HepG2 (cell line): ENCODE results near the gene SASH3. TPM values are rescaled to one million over a fixed set of nuclear protein-coding genes. Genes with fewer than 3 reads are reported as not detected.

Experiments
- ATAC-seq: fragments of 200-7000 bp; cut with Tn5 transposase; 3 replicates; pipeline ENCODE4 v1.9.1; 2020; ENCODE audit warnings: mild to moderate bottlenecking, moderate library complexity
- BruUV-seq: library from RNA; stranded (reverse); fragments of 400-500 nt; replicated peaks from 2 replicates; lab custom pipeline; 2021; lab: Mats Ljungman, UMichigan
- CTCF ChIA-PET: fragments of 300-600 bp; formaldehyde crosslinking; extraction: SDS; loops from one replicate; lab custom pipeline; 2021; ENCODE audit warnings: low total read pairs, inconsistent platforms, low intra/inter-chr PET ratio; lab: Yijun Ruan, JAX
- POLR2A ChIA-PET: fragments of 350-600 bp; sonication (Branson Sonifier 250); formaldehyde crosslinking; loops from one replicate; lab custom pipeline; 2020; ENCODE audit warnings: antibody characterized with exemption, inconsistent platforms; lab: Yijun Ruan, JAX
- DNase-seq: peaks from one replicate; pipeline ENCODE4 v3.0.0-alpha.2; 2015; ENCODE audit warnings: low spot score
- FAIRE-seq: peaks from 3 replicates; lab custom pipeline; 2011; peaks lifted over from hg19 to GRCh38; lab: Jason Lieb, UNC
- H2AFZ ChIP-seq: one replicate; pipeline ENCODE4 v1.6.1; 2011; ENCODE audit warnings: low read length, inconsistent platforms
- H3K27ac ChIP-seq: fragments of 300-600 bp; 3 replicates; pipeline ENCODE4 v1.8.0; 2011; ENCODE audit warnings: mixed run types, mild to moderate bottlenecking, mixed read lengths, low read length, inconsistent platforms; ENCODE audit not compliant: insufficient read depth; ENCODE audit errors: extremely low read length
- H3K27me3 ChIP-seq, 2 experiments: fragments of 200-600 bp in 1 of 2; 2 replicates in 1 of 2; 3 replicates in 1 of 2; pipeline versions ENCODE4 v1.6.0 to v1.8.0; 2011; ENCODE audit warnings: low read length in 2 of 2, mild to moderate bottlenecking in 2 of 2, moderate library complexity in 2 of 2, inconsistent platforms in 1 of 2; ENCODE audit not compliant: insufficient read depth in 2 of 2, control insufficient read depth in 1 of 2
- H3K36me3 ChIP-seq, 2 experiments: fragments of 200-600 bp in 1 of 2; replicated peaks in 1 of 2; 2 replicates in 1 of 2; 3 replicates in 1 of 2; pipeline versions ENCODE4 v1.5.1 to v1.8.0; 2011; ENCODE audit warnings: low read length in 2 of 2, inconsistent platforms in 1 of 2; ENCODE audit not compliant: insufficient read depth in 2 of 2, control insufficient read depth in 1 of 2
- H3K4me1 ChIP-seq: 2 replicates; pipeline ENCODE4 v1.5.1; 2012; ENCODE audit warnings: low read length, inconsistent platforms; ENCODE audit not compliant: insufficient read depth
- H3K4me2 ChIP-seq: 2 replicates; pipeline ENCODE4 v1.6.0; 2011; ENCODE audit warnings: low read depth, low read length, inconsistent platforms
- H3K4me3 ChIP-seq, 3 experiments: fragments of 200-600 bp in 1 of 3; sonication (generic), shearing (Covaris generic) in 1 of 3; replicated peaks in 1 of 3; 2 replicates each; pipeline ENCODE4 v1.5.1; 2011 to 2016; ENCODE audit warnings: low read length in 3 of 3, inconsistent platforms in 2 of 3, low read depth in 2 of 3, mild to moderate bottlenecking in 2 of 3, control low read depth in 1 of 3, mixed read lengths in 1 of 3; ENCODE audit not compliant: insufficient read depth in 1 of 3
- H3K79me2 ChIP-seq: one replicate; pipeline ENCODE4 v1.6.1; 2011; ENCODE audit warnings: low read length, inconsistent platforms; ENCODE audit not compliant: insufficient read depth
- H3K9ac ChIP-seq: 2 replicates; pipeline ENCODE4 v1.6.0; 2011; ENCODE audit warnings: mild to moderate bottlenecking, low read depth, low read length, inconsistent platforms; ENCODE audit not compliant: insufficient read depth
- H3K9me3 ChIP-seq: 2 replicates; pipeline ENCODE4 v1.5.1; 2012; ENCODE audit warnings: mild to moderate bottlenecking, low read length
- H4K20me1 ChIP-seq: 2 replicates; pipeline ENCODE4 v1.6.0; 2011; ENCODE audit warnings: inconsistent platforms, mild to moderate bottlenecking, low read length, moderate library complexity; ENCODE audit not compliant: insufficient read depth
- HMG20B ChIP-seq: conservative IDR thresholded peaks from 2 replicates; pipeline ENCODE4 v1.6.1; 2016; ENCODE audit warnings: missing genetic modification reagents, missing compliant biosample characterization
- HNF1A ChIP-seq, 2 experiments: sonication (generic) in 1 of 2; formaldehyde crosslinking in 1 of 2; IDR thresholded peaks; 2 replicates each; pipeline versions ENCODE4 v1.4.0 to v1.6.1; 2016 to 2020; ENCODE audit warnings: borderline replicate concordance in 1 of 2, low read depth in 1 of 2, mild to moderate bottlenecking in 1 of 2, missing genetic modification reagents in 1 of 2
- KLF16 ChIP-seq, 2 experiments: sonication (generic) in 1 of 2; formaldehyde crosslinking in 1 of 2; IDR thresholded peaks; 2 replicates each; pipeline versions ENCODE4 v1.6.1 to v1.8.0; 2016 to 2023; ENCODE audit warnings: missing genetic modification reagents in 2 of 2, missing compliant biosample characterization in 1 of 2
- MAF1 ChIP-seq: sonication (generic); formaldehyde crosslinking; IDR thresholded peaks from 2 replicates; pipeline ENCODE4 v1.5.0; 2020; ENCODE audit warnings: missing genetic modification reagents, borderline replicate concordance
- MAFK ChIP-seq, 2 experiments: IDR thresholded peaks in 1 of 2; conservative IDR thresholded peaks in 1 of 2; 2 replicates each; pipeline ENCODE4 v1.6.1; 2011; ENCODE audit warnings: improper control_type of control experiment in 2 of 2, low read length in 2 of 2
- MED1 ChIP-seq: sonication (generic); formaldehyde crosslinking; IDR thresholded peaks from 2 replicates; pipeline ENCODE4 v1.4.0; 2020; ENCODE audit warnings: missing genetic modification reagents
- PREB ChIP-seq: sonication (generic); formaldehyde crosslinking; IDR thresholded peaks from 2 replicates; pipeline ENCODE4 v1.4.0; 2020; ENCODE audit warnings: missing genetic modification reagents
- RELA ChIP-seq: sonication (generic); formaldehyde crosslinking; IDR thresholded peaks from 2 replicates; pipeline ENCODE4 v1.4.0; 2020; ENCODE audit warnings: missing genetic modification reagents
- RNF219 ChIP-seq: sonication (generic); formaldehyde crosslinking; IDR thresholded peaks from 2 replicates; pipeline ENCODE4 v1.5.0; 2020; ENCODE audit warnings: mild to moderate bottlenecking, missing genetic modification reagents
- SMC3 ChIP-seq: IDR thresholded peaks from 2 replicates; pipeline ENCODE4 v1.6.1; 2011; ENCODE audit warnings: low read length, improper control_type of control experiment
- SNAPC5 ChIP-seq: sonication (generic); formaldehyde crosslinking; IDR thresholded peaks from 2 replicates; pipeline ENCODE4 v1.8.1; 2023; ENCODE audit warnings: mild to moderate bottlenecking, missing genetic modification reagents, borderline replicate concordance
- SP1 ChIP-seq, 2 experiments: fragments of 450-650 bp in 1 of 2; sonication (generic) in 1 of 2; formaldehyde crosslinking in 1 of 2; IDR thresholded peaks; 2 replicates each; pipeline versions ENCODE4 v1.4.0 to v1.6.1; 2016 to 2020; ENCODE audit warnings: missing genetic modification reagents in 1 of 2
- SRF ChIP-seq: IDR thresholded peaks from 2 replicates; pipeline ENCODE4 v1.6.1; 2011; ENCODE audit warnings: mild to moderate bottlenecking, low read depth, low read length, moderate library complexity
- ZEB1 ChIP-seq: IDR thresholded peaks from 2 replicates; pipeline ENCODE4 v1.6.1; 2012; ENCODE audit warnings: mild to moderate bottlenecking, low read depth, inconsistent platforms; ENCODE audit not compliant: insufficient replicate concordance
- ZNF569 ChIP-seq: sonication (generic); formaldehyde crosslinking; IDR thresholded peaks from 2 replicates; pipeline ENCODE4 v1.5.0; 2020; ENCODE audit warnings: mild to moderate bottlenecking, missing genetic modification reagents, moderate library complexity, borderline replicate concordance
- ZNF775 ChIP-seq: sonication (generic); formaldehyde crosslinking; IDR thresholded peaks from 2 replicates; pipeline ENCODE4 v1.4.0; 2020; ENCODE audit warnings: missing genetic modification reagents, mild to moderate bottlenecking, moderate library complexity, borderline replicate concordance
- ZNF782 ChIP-seq: sonication (generic); formaldehyde crosslinking; IDR thresholded peaks from 2 replicates; pipeline ENCODE4 v1.4.0; 2020; ENCODE audit warnings: missing genetic modification reagents, mild to moderate bottlenecking, borderline replicate concordance
- WGBS: methylation state at CpG from one replicate; pipeline ENCODE4 v1.1.6; 2017; ENCODE audit warnings: low lambda C conversion rate; 5-methylcytosine and 5-hydroxymethylcytosine counted together
- in situ Hi-C: cut with HindIII; loops from 2 replicates; pipeline ENCODE4 v1.10.0; 2017; ENCODE audit warnings: low pct_unique_long_range_greater_than_20kb; ENCODE audit not compliant: extremely low pct_ligation_motif_present
- intact Hi-C: fragments of 100-400 bp; cut with micrococcal nuclease; formaldehyde crosslinking; loops from one replicate; pipeline ENCODE4 v1.10.0; 2022; ENCODE audit not compliant: unreplicated experiment
- polyA plus RNA-seq, 8 experiments: library from polyadenylated mRNA; depleted of rRNA in 3 of 8; stranded (reverse) in 7 of 8; unstranded in 1 of 8; fragments of >200 nt; fragmentation: Illumina TruSeq in 4 of 8; extraction: Trizol in 4 of 8; gene quantifications; 2 replicates each; pipeline versions ENCODE4 v1.2.1 to v1.2.3, GENCODE V29; 2011 to 2016; ENCODE audit warnings: low read depth in 4 of 8, missing spikeins in 1 of 8, mixed read lengths in 1 of 8; ENCODE audit not compliant: insufficient read depth in 1 of 8
- total RNA-seq, 5 experiments: library from RNA; depleted of rRNA; stranded (reverse); fragments of >200 nt; fragmentation: Illumina TruSeq; extraction: Trizol; gene quantifications; 2 replicates each; pipeline ENCODE4 v1.2.3, GENCODE V29; 2016; ENCODE audit warnings: low read depth in 1 of 5

The SASH3 gene
- total and polyA plus RNA-seq, 2 of the 13 experiments (the other 11 are each of a cell fraction or from before 2014, with no cell fraction given), result 0.08 TPM; not detected in 1

- Histone ChIP-seq H3K4me2 (peak overlapping the region; percentile 7; the same call in 1 of the 2 replicates), H3K4me1 (no peaks in the 10 kb centered on the region), H3K27ac (no peak overlapping the region), H2AFZ (no peak overlapping the region), H4K20me1 (no peaks in the 10 kb centered on the region), H3K9ac (no peak overlapping the region), H3K27me3 (no peaks in the 10 kb centered on the region), H3K9me3 (no peaks in the 10 kb centered on the region), H3K36me3 (no peaks in the 10 kb centered on the region), H3K79me2 (no peaks in the 10 kb centered on the region), H3K4me3 (no peak overlapping the region)
- WGBS, result 53% methylated on average over 5 of the region's 14 CpGs
- peak; percentile 80 for ATAC-seq
- no peak for DNase-seq
- intact Hi-C loops (no loop called here), in situ Hi-C loops (no loop called here)
- ChIA-PET POLR2A (interaction anchor here (0.6 kb wide), 1 partner anchor 14 kb away, joined by 3 read pairs; no protein-coding TSS in a partner anchor), CTCF (no interaction called here)
- BruUV-seq, result no TSS peak
- peak; percentile 52 for FAIRE-seq
- TF ChIP-seq RNF219 (CRISPR knock-in tag) (no peak), ZEB1 (no peak), HNF1A (IDR thresholded peaks at IDR 0.05; ENCODE audit: low read depth) (no peak), HNF1A (CRISPR knock-in tag; IDR thresholded peaks at IDR 0.05; ENCODE audit: borderline replicate concordance) (no peak), PREB (CRISPR knock-in tag) (no peak), SMC3 (peak; percentile 51), ZNF775 (CRISPR knock-in tag) (no peak), SP1 (IDR thresholded peaks at IDR 0.05) (no peak), SP1 (CRISPR knock-in tag; IDR thresholded peaks at IDR 0.05) (no peak), ZNF569 (CRISPR knock-in tag) (no peak), SNAPC5 (CRISPR knock-in tag) (no peak), MAF1 (CRISPR knock-in tag) (no peak), RELA (no peak), ZNF782 (CRISPR knock-in tag) (no peak), KLF16 (CRISPR knock-in tag; IDR thresholded peaks at IDR 0.05) (no peak), HMG20B (CRISPR knock-in tag) (no peak), MED1 (CRISPR knock-in tag) (no peak), MAFK (conservative IDR thresholded peaks at IDR 0.05 in 1 of 2, IDR thresholded peaks at IDR 0.05 in 1 of 2; ENCODE audit: low read length in 2 of 2) (peak; percentile 91 to 92), SRF (no peak)
These were observed 20.1 kb upstream of the SASH3 start for GRCh38 chrX:129759576-129760061.
